Stomach (tissue), 4 donors: ENCODE data around the gene DLGAP1.

Source experiments
- POLR2A ChIP-seq, 4 donors: fragments of 450-650 bp; IDR thresholded peaks; one replicate each; pipeline ENCODE4 v1.6.1; 2016; ENCODE audit warnings: antibody characterized with exemption in 4 of 4, control low read depth in 2 of 4, mild to moderate bottlenecking in 1 of 4, moderate library complexity in 1 of 4
- TF ChIP-seq, protein P1 (sequence below), 7 experiments: fragments of 450-650 bp in 4 of 7; fragments of 200-600 bp in 3 of 7; sonication (generic) in 3 of 7; IDR thresholded peaks; one replicate each; pipeline ENCODE4 v1.5.1; 2016 to 2019; ENCODE audit warnings: antibody characterized with exemption in 7 of 7, control low read depth in 2 of 7, mild to moderate bottlenecking in 1 of 7

- TF ChIP-seq, protein P1, sequence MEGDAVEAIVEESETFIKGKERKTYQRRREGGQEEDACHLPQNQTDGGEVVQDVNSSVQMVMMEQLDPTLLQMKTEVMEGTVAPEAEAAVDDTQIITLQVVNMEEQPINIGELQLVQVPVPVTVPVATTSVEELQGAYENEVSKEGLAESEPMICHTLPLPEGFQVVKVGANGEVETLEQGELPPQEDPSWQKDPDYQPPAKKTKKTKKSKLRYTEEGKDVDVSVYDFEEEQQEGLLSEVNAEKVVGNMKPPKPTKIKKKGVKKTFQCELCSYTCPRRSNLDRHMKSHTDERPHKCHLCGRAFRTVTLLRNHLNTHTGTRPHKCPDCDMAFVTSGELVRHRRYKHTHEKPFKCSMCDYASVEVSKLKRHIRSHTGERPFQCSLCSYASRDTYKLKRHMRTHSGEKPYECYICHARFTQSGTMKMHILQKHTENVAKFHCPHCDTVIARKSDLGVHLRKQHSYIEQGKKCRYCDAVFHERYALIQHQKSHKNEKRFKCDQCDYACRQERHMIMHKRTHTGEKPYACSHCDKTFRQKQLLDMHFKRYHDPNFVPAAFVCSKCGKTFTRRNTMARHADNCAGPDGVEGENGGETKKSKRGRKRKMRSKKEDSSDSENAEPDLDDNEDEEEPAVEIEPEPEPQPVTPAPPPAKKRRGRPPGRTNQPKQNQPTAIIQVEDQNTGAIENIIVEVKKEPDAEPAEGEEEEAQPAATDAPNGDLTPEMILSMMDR (IDR thresholded peaks at IDR 0.05), result no peak
- TF ChIP-seq POLR2A (IDR thresholded peaks at IDR 0.05), result no peak
These were observed 713.8 kb downstream of the DLGAP1 start for GRCh38 chr18:3741333-3741732.
